Heart left ventricle (tissue), 16 donors: ENCODE data around the gene TRAPPC3. TPM values are rescaled to one million over a fixed set of nuclear protein-coding genes. Genes with fewer than 3 reads are reported as not detected.

Experiments
- ATAC-seq, 4 donors: fragments of 200-7000 bp; cut with Tn5 transposase; one replicate each; pipeline ENCODE4 v1.9.1; 2020 to 2022; ENCODE audit warnings: moderate library complexity in 4 of 4, mild to moderate bottlenecking in 3 of 4, moderate number of reproducible peaks in 1 of 4
- DNase-seq, 5 donors: peaks; one replicate each; pipeline ENCODE4 v3.0.0-alpha.2; 2020
- H3K27ac ChIP-seq, 12 donors: fragments of 200-600 bp; sonication (generic) in 4 of 12; one replicate each; pipeline versions ENCODE4 v1.5.0 to v1.8.0; 2016 to 2022; ENCODE audit warnings: mild to moderate bottlenecking in 2 of 12
- H3K27me3 ChIP-seq, 9 donors: fragments of 200-600 bp; sonication (generic) in 2 of 9; one replicate each; pipeline versions ENCODE4 v1.5.1 to v1.8.0; 2016 to 2022; ENCODE audit warnings: mild to moderate bottlenecking in 3 of 9
- H3K36me3 ChIP-seq, 9 donors: fragments of 200-600 bp; sonication (generic) in 2 of 9; one replicate each; pipeline versions ENCODE4 v1.5.0 to v1.8.0; 2018 to 2022; ENCODE audit warnings: mild to moderate bottlenecking in 2 of 9
- H3K4me1 ChIP-seq, 12 donors: fragments of 200-600 bp; sonication (generic) in 4 of 12; one replicate each; pipeline versions ENCODE4 v1.5.0 to v1.8.0; 2016 to 2022; ENCODE audit warnings: mild to moderate bottlenecking in 3 of 12
- H3K4me3 ChIP-seq, 12 donors: fragments of 200-600 bp; sonication (generic) in 4 of 12; one replicate each; pipeline versions ENCODE4 v1.5.0 to v1.8.0; 2017 to 2022; ENCODE audit warnings: mild to moderate bottlenecking in 9 of 12, moderate library complexity in 4 of 12
- H3K9me3 ChIP-seq, 12 donors: fragments of 200-600 bp; sonication (generic) in 4 of 12; one replicate each; pipeline versions ENCODE4 v1.5.0 to v1.8.0; 2016 to 2022; ENCODE audit warnings: mild to moderate bottlenecking in 1 of 12
- POLR2A ChIP-seq, 2 donors: fragments of 450-650 bp; IDR thresholded peaks; one replicate each; pipeline ENCODE4 v1.6.1; 2017; ENCODE audit warnings: antibody characterized with exemption in 2 of 2, mild to moderate bottlenecking in 2 of 2, moderate library complexity in 2 of 2
- WGBS, 4 donors: extraction: QIAGEN DNeasy Blood & Tissue Kit in 2 of 4; methylation state at CpG; one replicate each; pipeline versions ENCODE4 v1.1.5 to v1.1.7; 2013 to 2018; 5-methylcytosine and 5-hydroxymethylcytosine counted together
- intact Hi-C, 10 donors: fragments of 100-400 bp; cut with DNase I; formaldehyde crosslinking; loops; one replicate each; pipeline versions ENCODE4 v1.11.1 to v1.14.2; 2022
- polyA plus RNA-seq, 2 donors: library from polyadenylated mRNA; stranded (reverse); fragments of 200-250 nt; gene quantifications; one replicate each; pipeline ENCODE4 v1.2.3, GENCODE V29; 2013
- total RNA-seq, 9 donors: library from RNA; depleted of rRNA in 2 of 9; stranded (reverse); fragments of >200 nt in 2 of 9; fragmentation: NEBNext Ultra II Directional in 3 of 9; extraction: Animal tissue kit (Norgen Biotek cat#: 25700) in 3 of 9; gene quantifications; one replicate each; pipeline versions ENCODE4 v1.1.0 to v1.2.4, GENCODE V29; 2016 to 2023
- TF ChIP-seq, protein P1 (sequence below), 12 donors: fragments of 200-600 bp; sonication (generic) in 4 of 12; IDR thresholded peaks; one replicate each; pipeline versions ENCODE4 v1.5.0 to v1.8.0; 2018 to 2022; ENCODE audit warnings: antibody characterized with exemption in 12 of 12, mild to moderate bottlenecking in 5 of 12
- donor health status: ischemic (EF 13 %, LVEDD 7.1; RV severe dilation, severe dysfunction).
- donor health status: healthy with polysubstance abuse.
- donor health status: DM: no; HTN: yes; CAD: no.
- donor health status: DM: no; HTN: no; CAD: no.
- donor health status: ischemic (EF 25% LVEDD 6.9; RV normal size, moderate dysfunction).
- donor health status: ischemic (EF 25% LVEDD 5.7; RV mildly dilated, moderate dysfunction).
- donor health status: healthy.
- donor health status: DM: yes; HTN: yes; CAD: no.
- donor health status: ischemic (EF 35%, LVEDD 5.7; RV mildly dilated, moderate dysfunction).
- donor health status: nonischemic (EF 11% LVEDD 7.7; RV severe dilation, severe dysfunction).
- donor health status: DM: yes; HTN: yes; CAD: no.
- donor health status: PGD.
- donor health status: ischemic (EF 29% LVEDD 5.4; RV normal size, mild dysfunction).
- donor health status: nonischemic (EF 23%, LVEDD 6.1; RV moderate dilation, normal function).

TRAPPC3 gene
- total and polyA plus RNA-seq, 11 donors = 40.8 to 89.6 (median 52.9) TPM

DNA sequence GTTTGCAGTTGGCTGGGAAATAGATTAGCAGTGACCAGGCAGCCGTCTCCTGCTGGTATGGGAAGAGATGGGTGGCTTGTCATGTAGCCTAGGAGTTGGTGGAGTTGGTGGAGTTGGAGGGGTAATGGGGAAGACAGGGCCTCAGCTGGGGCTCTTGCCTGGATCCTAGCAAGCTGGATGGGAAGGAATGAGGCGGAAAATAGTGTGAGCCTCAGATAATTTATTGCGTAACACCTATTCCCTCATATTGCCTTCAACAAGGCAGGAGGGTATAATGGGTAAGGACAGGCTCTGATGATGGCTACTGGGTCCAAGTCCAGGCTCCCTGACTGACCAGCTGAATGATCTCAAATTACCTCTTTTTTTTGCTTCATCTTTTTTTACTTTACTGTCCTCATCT is 19.2 kb upstream of the TRAPPC3 start:
- intact Hi-C loops = no loop called here

DNA sequence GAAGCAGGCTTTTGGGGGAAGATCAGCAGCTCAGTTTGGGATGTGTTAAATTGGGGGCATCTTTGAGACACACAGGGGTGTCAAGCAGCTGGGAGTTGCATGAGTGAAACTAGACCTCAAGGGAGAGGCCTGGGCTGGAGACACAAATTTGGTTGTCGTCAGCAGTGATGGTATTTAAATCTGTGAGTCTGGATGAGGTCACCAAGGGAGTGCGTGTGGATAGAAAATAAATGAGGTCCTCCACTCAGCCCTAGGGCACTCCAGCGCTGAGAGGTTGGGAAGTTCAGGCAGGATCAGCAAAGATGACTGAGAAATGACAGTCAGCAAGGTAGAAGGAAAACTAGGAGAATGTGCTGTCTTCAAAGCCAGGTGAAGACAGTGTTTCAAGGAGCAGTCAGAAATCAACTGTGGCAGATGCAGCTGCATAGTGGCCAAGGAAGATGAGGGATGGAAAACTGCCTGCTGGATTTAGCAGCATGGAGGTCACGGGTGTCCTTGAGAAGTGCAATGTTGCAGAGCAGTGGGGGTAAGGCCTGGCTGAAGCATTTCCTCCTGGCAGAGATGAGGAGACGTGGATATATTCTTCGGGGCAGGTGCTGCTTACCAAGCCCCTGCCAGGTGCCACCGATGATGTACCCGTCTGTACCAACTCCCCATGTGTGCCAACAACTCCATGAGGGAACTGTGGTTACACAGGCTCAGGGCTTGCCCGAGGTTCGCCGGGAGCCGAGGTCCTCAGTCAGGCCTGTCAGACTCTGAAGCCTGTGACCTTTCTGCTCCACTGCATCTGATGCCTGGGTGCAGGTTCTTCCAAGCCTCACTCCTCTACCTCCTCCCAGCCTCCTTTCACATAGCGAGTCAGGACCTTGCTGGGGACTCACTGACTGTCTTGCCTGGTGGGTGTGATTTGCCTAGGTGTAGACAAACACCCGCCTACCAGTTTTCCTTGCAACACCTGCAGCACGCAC is 17.9 kb upstream of the TRAPPC3 start:
- no peaks in the 10 kb centered on the region for H3K27me3 ChIP-seq
- no peak overlapping the region for H3K4me3 ChIP-seq
- H3K27ac ChIP-seq = peak overlapping the region; percentile 16 to 100 (median 86)
- DNase-seq = no peak
- no peak for TF ChIP-seq POLR2A (IDR thresholded peaks at IDR 0.05)
- TF ChIP-seq, protein P1, sequence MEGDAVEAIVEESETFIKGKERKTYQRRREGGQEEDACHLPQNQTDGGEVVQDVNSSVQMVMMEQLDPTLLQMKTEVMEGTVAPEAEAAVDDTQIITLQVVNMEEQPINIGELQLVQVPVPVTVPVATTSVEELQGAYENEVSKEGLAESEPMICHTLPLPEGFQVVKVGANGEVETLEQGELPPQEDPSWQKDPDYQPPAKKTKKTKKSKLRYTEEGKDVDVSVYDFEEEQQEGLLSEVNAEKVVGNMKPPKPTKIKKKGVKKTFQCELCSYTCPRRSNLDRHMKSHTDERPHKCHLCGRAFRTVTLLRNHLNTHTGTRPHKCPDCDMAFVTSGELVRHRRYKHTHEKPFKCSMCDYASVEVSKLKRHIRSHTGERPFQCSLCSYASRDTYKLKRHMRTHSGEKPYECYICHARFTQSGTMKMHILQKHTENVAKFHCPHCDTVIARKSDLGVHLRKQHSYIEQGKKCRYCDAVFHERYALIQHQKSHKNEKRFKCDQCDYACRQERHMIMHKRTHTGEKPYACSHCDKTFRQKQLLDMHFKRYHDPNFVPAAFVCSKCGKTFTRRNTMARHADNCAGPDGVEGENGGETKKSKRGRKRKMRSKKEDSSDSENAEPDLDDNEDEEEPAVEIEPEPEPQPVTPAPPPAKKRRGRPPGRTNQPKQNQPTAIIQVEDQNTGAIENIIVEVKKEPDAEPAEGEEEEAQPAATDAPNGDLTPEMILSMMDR (IDR thresholded peaks at IDR 0.05) = no peak
- no peaks in the 10 kb centered on the region for H3K9me3 ChIP-seq
- intact Hi-C loops = no loop called here
- 57 to 67% (median 62%) methylated on average over 14 to 15 of the region's 15 CpGs for WGBS, 4 donors
- H3K36me3 ChIP-seq = peaks cover 0 to 54% (median 31%) of the 10 kb centered on the region in 9 donors
- peak in 3 of 4 donors; percentile 12 to 38 (median 33) for ATAC-seq
- peaks cover 14 to 100% (median 71%) of the 10 kb centered on the region in 12 donors for H3K4me1 ChIP-seq

More for the DNA sequence above, 19.2 kb upstream of the TRAPPC3 start:
- H3K27ac ChIP-seq = peak overlapping the region in 10 of 12 donors; percentile 12 to 100 (median 90)
- no peak overlapping the region for H3K4me3 ChIP-seq
- DNase-seq (no peak), ATAC-seq (no peak)
- peaks cover 11 to 100% (median 71%) of the 10 kb centered on the region in 12 donors for H3K4me1 ChIP-seq
- H3K36me3 ChIP-seq = peaks cover 0 to 67% (median 43%) of the 10 kb centered on the region in 9 donors
- no peaks in the 10 kb centered on the region for H3K27me3 ChIP-seq
- TF ChIP-seq POLR2A (IDR thresholded peaks at IDR 0.05) = no peak
- TF ChIP-seq, protein P1 (IDR thresholded peaks at IDR 0.05) = no peak
- H3K9me3 ChIP-seq = no peaks in the 10 kb centered on the region
- WGBS, 4 donors = 64 to 70% (median 68%) methylated on average over 3 of the region's 3 CpGs

DNA sequence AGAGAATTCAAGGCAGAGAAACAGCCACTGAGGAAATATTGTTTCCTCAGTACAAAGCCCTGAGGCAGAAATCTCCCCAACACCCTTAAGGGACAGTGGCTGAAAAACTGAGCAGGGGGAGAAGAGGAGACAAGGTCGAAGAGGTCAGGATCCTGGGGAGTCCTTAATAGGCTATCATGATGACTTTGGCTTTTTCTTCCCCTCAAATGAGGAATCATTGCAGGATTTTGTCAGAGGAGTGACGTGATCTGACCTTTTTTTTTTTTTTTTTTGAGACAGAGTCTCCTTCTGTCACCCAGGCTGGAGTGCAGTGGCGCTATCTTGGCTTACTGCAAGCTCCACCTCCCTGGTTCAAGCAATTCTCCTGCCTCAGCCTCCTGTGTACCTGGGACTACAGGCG is 16.9 kb upstream of the TRAPPC3 start:
- intact Hi-C loops = no loop called here
- Histone ChIP-seq H3K4me3 (no peak overlapping the region), H3K27ac (peak overlapping the region; percentile 16 to 100 (median 86)), H3K27me3 (no peaks in the 10 kb centered on the region), H3K4me1 (peaks cover 22 to 100% (median 74%) of the 10 kb centered on the region in 12 donors), H3K9me3 (no peaks in the 10 kb centered on the region), H3K36me3 (peaks cover 0 to 43% (median 20%) of the 10 kb centered on the region in 9 donors)
- TF ChIP-seq, protein P1 (IDR thresholded peaks at IDR 0.05) = no peak
- TF ChIP-seq POLR2A (IDR thresholded peaks at IDR 0.05) = no peak
- 50 to 70% (median 61%) methylated on average over 4 of the region's 4 CpGs for WGBS, 4 donors
- ATAC-seq (no peak), DNase-seq (no peak)

DNA sequence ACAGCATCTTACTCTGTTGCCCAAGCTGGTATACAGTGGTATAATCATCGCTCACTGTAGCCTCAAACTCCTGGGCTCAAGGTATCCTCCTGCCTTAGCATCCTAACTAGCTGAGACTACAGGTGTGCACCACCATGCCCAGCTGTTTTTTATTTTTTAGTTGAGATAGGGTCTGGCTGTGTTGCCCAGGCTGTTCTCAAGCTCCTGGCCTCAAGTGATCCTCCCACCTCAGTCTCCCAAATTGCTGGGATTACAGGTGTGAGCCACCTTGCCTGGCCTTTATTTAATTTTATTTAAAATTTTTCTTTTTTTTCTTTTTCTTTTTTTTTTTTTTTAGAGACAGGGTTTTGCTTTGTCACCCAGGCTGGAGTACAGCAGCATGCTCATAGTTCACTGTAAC is 15.9 kb upstream of the TRAPPC3 start:
- intact Hi-C loops = no loop called here
- no peak for ATAC-seq
- H3K27ac ChIP-seq = peak overlapping the region in 10 of 12 donors; percentile 49 to 100 (median 90)
- H3K9me3 ChIP-seq = no peaks in the 10 kb centered on the region
- peaks cover 0 to 33% (median 13%) of the 10 kb centered on the region in 9 donors for H3K36me3 ChIP-seq
- H3K27me3 ChIP-seq = no peaks in the 10 kb centered on the region
- H3K4me3 ChIP-seq = no peak overlapping the region
- H3K4me1 ChIP-seq = peaks cover 23 to 100% (median 81%) of the 10 kb centered on the region in 12 donors
- no peak for TF ChIP-seq POLR2A (IDR thresholded peaks at IDR 0.05)
- TF ChIP-seq, protein P1 (IDR thresholded peaks at IDR 0.05) = no peak
- DNase-seq = no peak
- 51 to 100% (median 98%) methylated on average over 1 of the region's 1 CpG for WGBS, 4 donors
